ENCODE results near the gene GRID2. TPM values are rescaled to one million over a fixed set of nuclear protein-coding genes. Genes with fewer than 3 reads are reported as not detected.

The GRID2 gene
- total RNA-seq, 1 donor from 2014 or later, result 0.17 TPM

DNA sequence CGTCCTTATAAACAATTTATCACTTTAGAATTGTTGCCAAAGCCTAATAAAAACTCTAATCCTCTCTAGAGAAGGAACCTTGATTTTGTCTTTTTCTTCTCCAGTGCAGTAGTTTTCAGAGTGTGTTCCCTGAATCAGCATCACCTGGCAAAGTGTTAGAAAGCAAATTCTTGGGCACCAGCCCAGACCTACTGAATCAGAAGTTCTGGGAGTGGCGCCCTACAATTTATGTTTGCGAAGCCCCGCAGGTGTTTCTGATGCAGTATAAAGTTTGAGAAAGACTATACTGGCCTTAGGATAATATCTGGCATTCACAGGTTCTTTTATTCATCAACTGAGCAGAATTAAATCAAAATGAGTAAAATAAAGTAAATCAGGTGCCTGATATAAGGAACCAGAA lies 879.0 kb downstream of the GRID2 start:
- H3K4me3 ChIP-seq, result no peak overlapping the region
- Mint-ChIP-seq H3K27ac (no peak overlapping the region), H3K9me3 (no peaks in the 10 kb centered on the region), H3K27me3 (ENCODE audit: insufficient read depth, low read depth) (no peaks in the 10 kb centered on the region), H3K4me1 (peaks cover 3% of the 10 kb centered on the region), H3K4me3 (no peak overlapping the region), H3K36me3 (no peaks in the 10 kb centered on the region)
- no peaks in the 10 kb centered on the region for H3K27me3 ChIP-seq
- no peaks in the 10 kb centered on the region for H4K20me1 ChIP-seq (ENCODE audit: low read depth)
- no peak for TF ChIP-seq EZH2 (IDR thresholded peaks at IDR 0.05)
- no peak for TF ChIP-seq CTCF (IDR thresholded peaks at IDR 0.05)
- no peaks in the 10 kb centered on the region for H3K9me3 ChIP-seq (ENCODE audit: low read depth)
- H3K27ac ChIP-seq, result no peak overlapping the region
- H3K36me3 ChIP-seq, result no peaks in the 10 kb centered on the region
- H3K9ac ChIP-seq, result no peak overlapping the region
- no peak overlapping the region for H2AFZ ChIP-seq (replicated peaks)
- DNase-seq (ENCODE audit: low spot score), result no peak
- no peaks in the 10 kb centered on the region for H3K79me2 ChIP-seq (ENCODE audit: low read depth)
- no peak overlapping the region for H3K4me2 ChIP-seq
- H3K4me1 ChIP-seq, result peaks cover 15% of the 10 kb centered on the region
- no peaks in the 10 kb centered on the region for H3F3A ChIP-seq (ENCODE audit: low read depth)

DNA sequence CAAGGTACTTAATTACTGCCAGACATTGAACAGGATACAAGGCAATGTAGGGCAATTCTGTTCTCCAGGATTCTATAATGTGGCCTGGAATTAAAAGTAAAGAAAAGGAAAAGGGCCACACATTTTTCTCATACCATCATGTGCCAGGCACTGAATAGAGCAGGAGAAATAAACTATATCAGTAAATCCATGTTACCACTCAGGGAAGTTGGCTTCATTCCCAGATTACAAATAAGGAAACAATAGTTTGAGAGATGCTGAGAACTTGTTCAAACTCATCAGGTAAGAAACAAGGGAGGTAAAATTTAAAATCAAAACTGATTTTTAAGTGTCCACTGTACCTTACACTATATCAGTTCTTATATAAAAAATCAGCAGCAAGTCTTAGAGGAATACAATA lies 879.8 kb downstream of the GRID2 start:
- Histone ChIP-seq H4K20me1 (ENCODE audit: low read depth) (no peaks in the 10 kb centered on the region), H3K79me2 (ENCODE audit: low read depth) (no peaks in the 10 kb centered on the region), H3K36me3 (no peaks in the 10 kb centered on the region), H3K4me2 (no peak overlapping the region), H3K27ac (no peak overlapping the region), H3K27me3 (no peaks in the 10 kb centered on the region), H3K9ac (no peak overlapping the region), H3K4me3 (no peak overlapping the region), H2AFZ (replicated peaks) (no peak overlapping the region), H3K4me1 (peaks cover 15% of the 10 kb centered on the region), H3F3A (ENCODE audit: low read depth) (no peaks in the 10 kb centered on the region), H3K9me3 (ENCODE audit: low read depth) (no peaks in the 10 kb centered on the region)
- TF ChIP-seq EZH2phosphoT487 (IDR thresholded peaks at IDR 0.05), result no peak
- no peak for TF ChIP-seq EZH2 (IDR thresholded peaks at IDR 0.05)
- TF ChIP-seq CTCF (IDR thresholded peaks at IDR 0.05), result no peak
- Mint-ChIP-seq H3K27me3 (ENCODE audit: insufficient read depth, low read depth) (no peaks in the 10 kb centered on the region), H3K9me3 (no peaks in the 10 kb centered on the region), H3K36me3 (no peaks in the 10 kb centered on the region), H3K27ac (no peak overlapping the region), H3K4me1 (peaks cover 3% of the 10 kb centered on the region), H3K4me3 (no peak overlapping the region)
- DNase-seq (ENCODE audit: low spot score), result no peak

DNA sequence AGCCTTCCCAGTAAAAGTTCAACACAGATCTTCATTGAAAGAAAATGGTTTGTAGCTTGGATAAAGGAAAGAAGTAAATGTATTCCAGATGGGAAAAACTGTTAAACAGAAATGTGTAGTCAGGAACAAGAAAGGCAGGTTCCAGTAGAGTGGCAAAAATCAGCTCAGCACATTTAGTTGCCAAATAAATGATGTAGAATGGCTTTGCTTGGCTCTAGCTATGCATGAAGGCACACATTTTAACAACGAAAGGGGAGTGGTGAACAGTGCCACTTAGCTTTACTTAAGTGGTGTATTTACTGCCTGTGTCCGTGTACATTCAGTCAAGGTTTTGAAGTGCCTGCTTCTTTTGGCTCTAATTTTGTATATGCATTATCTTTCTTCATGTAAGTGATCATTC lies 880.3 kb downstream of the GRID2 start:
- peak; percentile 4 for DNase-seq (ENCODE audit: low spot score)
- Histone ChIP-seq H2AFZ (replicated peaks) (no peak overlapping the region), H3K27me3 (no peaks in the 10 kb centered on the region), H4K20me1 (ENCODE audit: low read depth) (no peaks in the 10 kb centered on the region), H3K27ac (no peak overlapping the region), H3K4me2 (no peak overlapping the region), H3K9ac (no peak overlapping the region), H3K9me3 (ENCODE audit: low read depth) (no peaks in the 10 kb centered on the region), H3K4me3 (no peak overlapping the region), H3F3A (ENCODE audit: low read depth) (no peaks in the 10 kb centered on the region), H3K79me2 (ENCODE audit: low read depth) (no peaks in the 10 kb centered on the region), H3K4me1 (peaks cover 15% of the 10 kb centered on the region), H3K36me3 (no peaks in the 10 kb centered on the region)
- H3K27ac Mint-ChIP-seq, result no peak overlapping the region
- no peak overlapping the region for H3K4me3 Mint-ChIP-seq
- no peaks in the 10 kb centered on the region for H3K9me3 Mint-ChIP-seq
- peaks cover 3% of the 10 kb centered on the region for H3K4me1 Mint-ChIP-seq
- no peaks in the 10 kb centered on the region for H3K27me3 Mint-ChIP-seq (ENCODE audit: insufficient read depth, low read depth)
- TF ChIP-seq CTCF (IDR thresholded peaks at IDR 0.05) (no peak), EZH2 (IDR thresholded peaks at IDR 0.05) (no peak), EZH2phosphoT487 (IDR thresholded peaks at IDR 0.05) (no peak)
- no peaks in the 10 kb centered on the region for H3K36me3 Mint-ChIP-seq

DNA sequence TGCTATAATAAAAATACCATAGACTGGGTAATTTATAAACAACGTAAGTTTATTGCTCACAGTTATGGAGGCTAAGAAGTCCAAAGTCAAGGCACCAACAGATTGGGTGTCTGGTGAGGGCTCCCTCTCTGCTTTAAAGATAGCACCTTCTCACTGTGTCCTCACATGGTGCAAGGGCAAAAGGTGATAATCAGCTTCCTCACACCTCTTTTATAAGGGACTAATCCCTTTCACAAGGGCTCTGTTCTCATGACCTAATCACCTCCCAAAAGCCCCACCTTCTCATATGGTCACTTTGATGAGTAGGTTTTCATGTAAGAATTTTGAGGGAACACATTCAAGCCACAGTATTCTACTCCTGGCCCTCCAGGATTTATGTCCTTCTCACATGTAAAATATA lies 883.1 kb downstream of the GRID2 start:
- Histone ChIP-seq H3F3A (ENCODE audit: low read depth) (no peaks in the 10 kb centered on the region), H3K9ac (no peak overlapping the region), H2AFZ (replicated peaks) (no peak overlapping the region), H4K20me1 (ENCODE audit: low read depth) (no peaks in the 10 kb centered on the region), H3K9me3 (ENCODE audit: low read depth) (no peaks in the 10 kb centered on the region), H3K36me3 (no peaks in the 10 kb centered on the region), H3K4me1 (peaks cover 15% of the 10 kb centered on the region), H3K4me2 (no peak overlapping the region), H3K27me3 (no peaks in the 10 kb centered on the region), H3K79me2 (ENCODE audit: low read depth) (no peaks in the 10 kb centered on the region), H3K27ac (no peak overlapping the region), H3K4me3 (no peak overlapping the region)
- Mint-ChIP-seq H3K27me3 (ENCODE audit: insufficient read depth, low read depth) (no peaks in the 10 kb centered on the region), H3K4me1 (peaks cover 3% of the 10 kb centered on the region), H3K9me3 (no peaks in the 10 kb centered on the region), H3K27ac (no peak overlapping the region), H3K4me3 (no peak overlapping the region), H3K36me3 (no peaks in the 10 kb centered on the region)
- TF ChIP-seq EZH2phosphoT487 (IDR thresholded peaks at IDR 0.05) (no peak), EZH2 (IDR thresholded peaks at IDR 0.05) (no peak), CTCF (IDR thresholded peaks at IDR 0.05) (no peak)
- DNase-seq (ENCODE audit: low spot score), result no peak
